HepG2 (cell line): ENCODE data around the gene CCL19. TPM values are rescaled to one million over a fixed set of nuclear protein-coding genes. Genes with fewer than 3 reads are reported as not detected.

ENCODE experiments used
- IKZF1 ChIP-seq: fragments of 450-650 bp; IDR thresholded peaks from 2 replicates; pipeline ENCODE4 v1.7.1; 2016
- NFE2L1 ChIP-seq: sonication (generic); formaldehyde crosslinking; IDR thresholded peaks from 2 replicates; pipeline ENCODE4 v1.4.0; 2020; ENCODE audit warnings: missing genetic modification reagents, mild to moderate bottlenecking, borderline replicate concordance
- SMC3 ChIP-seq: IDR thresholded peaks from 2 replicates; pipeline ENCODE4 v1.6.1; 2011; ENCODE audit warnings: low read length, improper control_type of control experiment
- SOX13 ChIP-seq, 3 experiments: fragments of 450-650 bp in 1 of 3; sonication (generic) in 1 of 3; formaldehyde crosslinking in 1 of 3; IDR thresholded peaks in 2 of 3; conservative IDR thresholded peaks in 1 of 3; 2 replicates each; pipeline versions ENCODE4 v1.5.0 to v1.6.1; 2016 to 2020; ENCODE audit warnings: antibody characterized with exemption in 1 of 3, mild to moderate bottlenecking in 1 of 3, missing compliant biosample characterization in 1 of 3, missing genetic modification reagents in 1 of 3, moderate library complexity in 1 of 3
- SRSF4 ChIP-seq: fragments of 200-400 bp; formaldehyde crosslinking; IDR thresholded peaks from one replicate; pipeline ENCODE4 v1.6.1; 2018; ENCODE audit warnings: mild to moderate bottlenecking, low read depth, low read length, moderate library complexity; ENCODE audit not compliant: poor library complexity, severe bottlenecking
- USF2 ChIP-seq, 2 experiments: sonication (generic) in 1 of 2; formaldehyde crosslinking in 1 of 2; IDR thresholded peaks; 2 replicates each; pipeline versions ENCODE4 v1.5.1 to v1.6.1; 2011 to 2020; ENCODE audit warnings: borderline replicate concordance in 1 of 2, low read depth in 1 of 2, low read length in 1 of 2, mild to moderate bottlenecking in 1 of 2, missing genetic modification reagents in 1 of 2, moderate library complexity in 1 of 2
- ZNF580 ChIP-seq: IDR thresholded peaks from 2 replicates; pipeline ENCODE4 v1.6.1; 2016; ENCODE audit warnings: low read depth, borderline replicate concordance
- ZNF614 ChIP-seq: IDR thresholded peaks from 2 replicates; pipeline ENCODE4 v1.6.1; 2018; ENCODE audit warnings: missing biosample characterization, missing genetic modification reagents, inconsistent platforms, borderline replicate concordance
- ZNF781 ChIP-seq: sonication (generic); formaldehyde crosslinking; IDR thresholded peaks from 2 replicates; pipeline ENCODE4 v1.5.1; 2020; ENCODE audit warnings: borderline replicate concordance, mild to moderate bottlenecking, missing genetic modification reagents; ENCODE audit errors: not compliant biosample characterization
- ZNF784 ChIP-seq: sonication (generic); formaldehyde crosslinking; IDR thresholded peaks from 2 replicates; pipeline ENCODE4 v1.5.1; 2020; ENCODE audit warnings: missing genetic modification reagents, mild to moderate bottlenecking, borderline replicate concordance
- ZSCAN25 ChIP-seq: sonication (generic); formaldehyde crosslinking; IDR thresholded peaks from 2 replicates; pipeline ENCODE4 v1.8.0; 2022; ENCODE audit warnings: mild to moderate bottlenecking, missing genetic modification reagents
- polyA plus RNA-seq, 8 experiments: library from polyadenylated mRNA; depleted of rRNA in 3 of 8; stranded (reverse) in 7 of 8; unstranded in 1 of 8; fragments of >200 nt; fragmentation: Illumina TruSeq in 4 of 8; extraction: Trizol in 4 of 8; gene quantifications; 2 replicates each; pipeline versions ENCODE4 v1.2.1 to v1.2.3, GENCODE V29; 2011 to 2016; ENCODE audit warnings: low read depth in 4 of 8, missing spikeins in 1 of 8, mixed read lengths in 1 of 8; ENCODE audit not compliant: insufficient read depth in 1 of 8
- total RNA-seq, 5 experiments: library from RNA; depleted of rRNA; stranded (reverse); fragments of >200 nt; fragmentation: Illumina TruSeq; extraction: Trizol; gene quantifications; 2 replicates each; pipeline ENCODE4 v1.2.3, GENCODE V29; 2016; ENCODE audit warnings: low read depth in 1 of 5
- TF ChIP-seq, protein P1 (sequence below): IDR thresholded peaks from 2 replicates; pipeline ENCODE4 v1.6.1; 2018; ENCODE audit warnings: missing genetic modification reagents
- TF ChIP-seq, protein P2 (sequence below): sonication (generic); formaldehyde crosslinking; IDR thresholded peaks from 2 replicates; pipeline ENCODE4 v1.5.1; 2020; ENCODE audit warnings: missing genetic modification reagents, mild to moderate bottlenecking, borderline replicate concordance
- TF ChIP-seq, protein P3 (sequence below): sonication (generic); formaldehyde crosslinking; IDR thresholded peaks from 2 replicates; pipeline ENCODE4 v1.4.0; 2020; ENCODE audit warnings: missing genetic modification reagents

The CCL19 gene
- total and polyA plus RNA-seq, 2 of the 13 experiments (the other 11 are each of a cell fraction or from before 2014, with no cell fraction given), result not detected

DNA sequence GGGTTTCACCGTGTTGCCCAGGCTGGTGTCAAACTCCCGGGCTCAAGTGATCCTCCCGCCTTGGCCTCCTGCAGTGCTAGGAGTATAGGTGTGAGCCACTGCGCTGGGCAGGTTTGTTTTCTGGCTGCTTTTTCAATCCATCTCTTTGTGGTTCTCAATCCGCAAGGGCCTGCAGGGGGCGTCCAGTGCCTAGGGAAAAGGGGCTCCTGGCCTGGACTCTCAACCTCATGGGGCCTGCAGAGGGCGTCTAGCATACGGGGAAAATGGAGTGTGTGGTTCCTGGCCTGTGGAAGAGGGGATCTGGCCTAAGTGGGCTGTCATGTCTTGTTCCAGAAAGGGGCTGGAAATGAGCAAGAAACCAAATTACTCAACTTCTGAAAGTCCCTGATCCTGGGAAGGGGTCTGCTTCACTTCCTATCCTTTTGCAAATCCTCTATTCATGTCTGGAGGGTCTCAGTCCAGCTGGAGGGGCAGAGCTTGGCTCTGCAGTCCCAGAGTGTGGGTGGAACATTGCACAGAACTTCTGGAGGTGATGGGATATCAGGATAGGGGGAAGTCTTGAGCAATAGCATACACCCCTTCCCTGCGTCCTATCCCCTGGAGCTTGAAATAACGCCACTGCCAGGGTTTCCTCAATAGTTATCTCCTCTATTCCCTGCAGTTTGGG is 15.9 kb downstream of the CCL19 start (continued):
- TF ChIP-seq USF2 (IDR thresholded peaks at IDR 0.05; ENCODE audit: low read depth, low read length) (no peak), USF2 (CRISPR knock-in tag; IDR thresholded peaks at IDR 0.05; ENCODE audit: borderline replicate concordance) (no peak), SMC3 (peak; percentile 95), IKZF1 (no peak), ZNF580 (CRISPR knock-in tag) (peak; percentile 85; the same call in 1 of the 2 replicates), SOX13 (IDR thresholded peaks at IDR 0.05) (no peak), SOX13 (CRISPR knock-in tag; conservative IDR thresholded peaks at IDR 0.05 in 1 of 2, IDR thresholded peaks at IDR 0.05 in 1 of 2) (0 out of 4 replicates have a peak, but pooled peaks of 1 of the 2 experiments have one; percentile 16), ZNF781 (CRISPR knock-in tag) (no peak), SRSF4 (no peak), NFE2L1 (CRISPR knock-in tag) (no peak), ZSCAN25 (CRISPR knock-in tag) (no peak), ZNF784 (no peak), ZNF614 (0 out of 2 replicates have a peak, but pooled peaks have one; percentile 59)
- TF ChIP-seq, protein P1, sequence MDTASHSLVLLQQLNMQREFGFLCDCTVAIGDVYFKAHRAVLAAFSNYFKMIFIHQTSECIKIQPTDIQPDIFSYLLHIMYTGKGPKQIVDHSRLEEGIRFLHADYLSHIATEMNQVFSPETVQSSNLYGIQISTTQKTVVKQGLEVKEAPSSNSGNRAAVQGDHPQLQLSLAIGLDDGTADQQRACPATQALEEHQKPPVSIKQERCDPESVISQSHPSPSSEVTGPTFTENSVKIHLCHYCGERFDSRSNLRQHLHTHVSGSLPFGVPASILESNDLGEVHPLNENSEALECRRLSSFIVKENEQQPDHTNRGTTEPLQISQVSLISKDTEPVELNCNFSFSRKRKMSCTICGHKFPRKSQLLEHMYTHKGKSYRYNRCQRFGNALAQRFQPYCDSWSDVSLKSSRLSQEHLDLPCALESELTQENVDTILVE (CRISPR knock-in tag), result peak; percentile 75; the same call in 1 of the 2 replicates
- TF ChIP-seq, protein P2, sequence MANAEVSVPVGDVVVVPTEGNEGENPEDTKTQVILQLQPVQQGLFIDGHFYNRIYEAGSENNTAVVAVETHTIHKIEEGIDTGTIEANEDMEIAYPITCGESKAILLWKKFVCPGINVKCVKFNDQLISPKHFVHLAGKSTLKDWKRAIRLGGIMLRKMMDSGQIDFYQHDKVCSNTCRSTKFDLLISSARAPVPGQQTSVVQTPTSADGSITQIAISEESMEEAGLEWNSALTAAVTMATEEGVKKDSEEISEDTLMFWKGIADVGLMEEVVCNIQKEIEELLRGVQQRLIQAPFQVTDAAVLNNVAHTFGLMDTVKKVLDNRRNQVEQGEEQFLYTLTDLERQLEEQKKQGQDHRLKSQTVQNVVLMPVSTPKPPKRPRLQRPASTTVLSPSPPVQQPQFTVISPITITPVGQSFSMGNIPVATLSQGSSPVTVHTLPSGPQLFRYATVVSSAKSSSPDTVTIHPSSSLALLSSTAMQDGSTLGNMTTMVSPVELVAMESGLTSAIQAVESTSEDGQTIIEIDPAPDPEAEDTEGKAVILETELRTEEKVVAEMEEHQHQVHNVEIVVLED (CRISPR knock-in tag), result no peak
- TF ChIP-seq, protein P3, sequence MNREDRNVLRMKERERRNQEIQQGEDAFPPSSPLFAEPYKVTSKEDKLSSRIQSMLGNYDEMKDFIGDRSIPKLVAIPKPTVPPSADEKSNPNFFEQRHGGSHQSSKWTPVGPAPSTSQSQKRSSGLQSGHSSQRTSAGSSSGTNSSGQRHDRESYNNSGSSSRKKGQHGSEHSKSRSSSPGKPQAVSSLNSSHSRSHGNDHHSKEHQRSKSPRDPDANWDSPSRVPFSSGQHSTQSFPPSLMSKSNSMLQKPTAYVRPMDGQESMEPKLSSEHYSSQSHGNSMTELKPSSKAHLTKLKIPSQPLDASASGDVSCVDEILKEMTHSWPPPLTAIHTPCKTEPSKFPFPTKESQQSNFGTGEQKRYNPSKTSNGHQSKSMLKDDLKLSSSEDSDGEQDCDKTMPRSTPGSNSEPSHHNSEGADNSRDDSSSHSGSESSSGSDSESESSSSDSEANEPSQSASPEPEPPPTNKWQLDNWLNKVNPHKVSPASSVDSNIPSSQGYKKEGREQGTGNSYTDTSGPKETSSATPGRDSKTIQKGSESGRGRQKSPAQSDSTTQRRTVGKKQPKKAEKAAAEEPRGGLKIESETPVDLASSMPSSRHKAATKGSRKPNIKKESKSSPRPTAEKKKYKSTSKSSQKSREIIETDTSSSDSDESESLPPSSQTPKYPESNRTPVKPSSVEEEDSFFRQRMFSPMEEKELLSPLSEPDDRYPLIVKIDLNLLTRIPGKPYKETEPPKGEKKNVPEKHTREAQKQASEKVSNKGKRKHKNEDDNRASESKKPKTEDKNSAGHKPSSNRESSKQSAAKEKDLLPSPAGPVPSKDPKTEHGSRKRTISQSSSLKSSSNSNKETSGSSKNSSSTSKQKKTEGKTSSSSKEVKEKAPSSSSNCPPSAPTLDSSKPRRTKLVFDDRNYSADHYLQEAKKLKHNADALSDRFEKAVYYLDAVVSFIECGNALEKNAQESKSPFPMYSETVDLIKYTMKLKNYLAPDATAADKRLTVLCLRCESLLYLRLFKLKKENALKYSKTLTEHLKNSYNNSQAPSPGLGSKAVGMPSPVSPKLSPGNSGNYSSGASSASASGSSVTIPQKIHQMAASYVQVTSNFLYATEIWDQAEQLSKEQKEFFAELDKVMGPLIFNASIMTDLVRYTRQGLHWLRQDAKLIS (CRISPR knock-in tag), result no peak
